NCI-H345 treated with DMSO at 0.1 percent for 48 hours (cell line): Measurements from ENCODE around the gene KPNA2.

Experiments
- DNase-seq: peaks from one replicate; lab custom pipeline; 2025; ENCODE audit not compliant: unreplicated experiment; lab: John Stamatoyannopoulos, UW

Gene KPNA2

GRCh38 chr17:68095205-68095811, 59.8 kb downstream of the KPNA2 start:
- DNase-seq: no peak

- no peak for DNase-seq
These were observed 60.6 kb downstream of the KPNA2 start for GRCh38 chr17:68096111-68096510.
